UCSD-AML1 (cell line): ENCODE measurements around the gene TSR1.

Source experiments
- DNase-seq: peaks from one replicate; lab custom pipeline; 2025; ENCODE audit not compliant: unreplicated experiment; lab: John Stamatoyannopoulos, UW

TSR1 gene

GRCh38 chr17:2336215-2336851 is at the start of gene TSR1:
TSS of gene TSR1 (minus strand) at chr17:2336457. CDS start at chr17:2336427, 30 bp downstream.
- DNase-seq, result peak; percentile 90

DNA sequence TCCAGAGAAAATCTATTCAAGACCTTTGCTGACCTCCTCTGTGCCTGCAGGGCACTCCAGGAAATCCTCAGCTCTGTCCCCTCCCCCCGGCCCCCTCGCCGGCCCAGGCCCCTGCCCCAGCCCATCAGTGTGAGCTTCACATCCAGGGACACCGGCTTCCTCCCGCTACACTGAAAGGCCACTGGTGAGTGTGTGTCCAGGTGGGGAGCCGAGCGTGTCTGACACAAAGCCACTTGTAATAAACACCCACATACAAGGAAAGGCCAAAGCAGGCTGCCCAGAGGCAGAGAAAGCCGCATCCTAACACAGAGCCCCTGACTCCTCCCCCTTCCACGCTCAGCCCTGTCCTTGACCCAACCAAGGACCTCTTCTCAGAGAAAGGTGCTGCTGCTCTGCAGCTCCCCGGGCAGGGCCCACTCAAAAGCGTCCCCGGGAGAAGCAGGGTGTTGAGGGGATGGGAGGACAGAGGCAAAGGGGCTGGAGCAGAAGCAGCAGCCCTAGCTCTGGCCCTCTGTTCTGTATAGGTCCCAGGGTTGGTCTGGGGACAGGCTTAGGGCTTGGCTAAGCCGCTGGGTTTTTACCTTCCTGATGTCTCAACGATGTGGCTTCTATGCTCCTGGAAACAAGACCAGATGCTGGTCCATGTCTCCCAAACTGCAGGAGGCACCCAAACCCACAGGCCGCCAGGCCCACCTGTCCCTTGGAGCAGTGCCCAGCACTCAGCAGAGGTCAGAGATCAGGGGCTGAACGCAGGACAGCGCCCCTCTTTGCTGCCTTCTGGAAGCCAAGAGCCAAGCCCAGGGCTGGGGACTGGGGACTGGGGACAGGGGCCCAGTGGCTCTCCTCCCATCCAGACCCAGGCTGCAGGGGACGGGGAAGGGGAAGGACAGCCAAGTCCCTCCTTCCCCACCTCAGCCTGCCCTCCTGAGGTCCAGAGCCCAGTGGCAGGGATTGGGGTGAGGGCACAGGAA is 49.3 kb upstream of the TSR1 start:
- no peak for DNase-seq

DNA sequence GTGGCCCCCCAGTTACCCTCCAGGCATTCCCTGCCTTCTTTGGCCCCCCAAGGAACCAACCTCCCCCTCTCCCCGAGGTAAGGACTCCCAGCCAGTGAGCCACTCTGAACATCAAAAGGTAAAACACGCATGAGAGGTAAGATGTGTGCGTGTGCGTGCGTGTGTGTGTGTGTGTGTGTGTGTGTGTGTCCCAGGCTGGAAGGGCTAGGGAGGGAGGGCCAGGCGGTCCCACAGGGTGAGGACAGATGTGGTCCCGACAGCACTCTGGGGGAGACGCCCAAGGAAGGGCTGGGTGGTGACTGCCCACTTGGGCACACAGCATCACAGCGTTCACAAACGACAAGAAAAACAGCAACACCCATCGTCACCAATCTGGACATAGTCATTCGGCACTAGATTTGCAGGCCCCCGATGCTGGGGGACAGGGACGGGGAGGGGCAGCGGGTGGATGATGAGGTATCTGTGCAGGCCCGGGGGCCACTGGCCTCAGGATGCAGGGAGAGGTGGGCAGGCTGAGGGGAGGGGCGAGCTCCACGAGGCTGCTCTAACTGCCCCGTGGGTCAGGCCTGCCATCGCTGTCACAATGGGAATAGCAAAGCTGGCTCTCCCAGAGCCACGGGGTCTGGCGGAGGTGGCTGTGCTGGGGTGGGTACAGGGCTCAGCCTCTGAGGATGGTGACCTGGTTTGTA is 48.3 kb upstream of the TSR1 start:
- no peak for DNase-seq

GRCh38 chr17:2383628-2384167 is 47.4 kb upstream of the TSR1 start:
- no peak for DNase-seq

DNA sequence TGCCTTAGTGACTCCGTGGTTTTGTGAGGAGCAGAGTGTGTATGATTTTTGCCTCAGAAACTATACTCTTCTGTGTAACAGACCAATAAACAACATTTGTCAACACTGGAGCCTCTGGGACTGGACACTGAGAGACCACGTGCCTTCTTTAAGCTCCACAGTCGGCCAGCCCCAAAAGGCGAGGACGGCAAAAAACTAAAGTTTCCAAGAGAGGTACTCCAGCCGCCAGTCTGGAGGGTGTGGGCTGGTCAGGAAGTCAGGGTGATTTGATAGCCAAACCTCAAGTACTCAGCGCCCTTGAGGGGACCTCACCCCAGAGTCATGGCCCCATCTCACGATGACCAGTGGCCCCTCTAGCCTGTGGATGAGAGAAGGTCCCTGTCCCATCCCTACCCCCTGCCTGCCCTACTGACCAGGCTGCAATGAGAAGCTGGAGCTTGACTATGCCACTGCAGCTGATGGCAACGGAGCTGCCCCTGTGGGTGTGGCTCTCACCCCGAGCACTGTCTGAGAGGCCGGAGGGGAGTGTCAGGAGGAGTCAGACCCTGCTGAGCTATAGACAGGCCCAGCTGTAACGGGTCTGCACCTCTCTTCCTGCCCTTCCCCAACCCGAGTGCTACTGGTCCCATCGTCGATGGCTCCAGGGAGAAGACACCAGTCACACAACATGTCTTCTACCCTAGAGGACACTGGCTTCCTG is 44.8 kb upstream of the TSR1 start:
- no peak for DNase-seq

- no peak for DNase-seq
These were observed 44.1 kb upstream of the TSR1 start for GRCh38 chr17:2380226-2380922.

DNA sequence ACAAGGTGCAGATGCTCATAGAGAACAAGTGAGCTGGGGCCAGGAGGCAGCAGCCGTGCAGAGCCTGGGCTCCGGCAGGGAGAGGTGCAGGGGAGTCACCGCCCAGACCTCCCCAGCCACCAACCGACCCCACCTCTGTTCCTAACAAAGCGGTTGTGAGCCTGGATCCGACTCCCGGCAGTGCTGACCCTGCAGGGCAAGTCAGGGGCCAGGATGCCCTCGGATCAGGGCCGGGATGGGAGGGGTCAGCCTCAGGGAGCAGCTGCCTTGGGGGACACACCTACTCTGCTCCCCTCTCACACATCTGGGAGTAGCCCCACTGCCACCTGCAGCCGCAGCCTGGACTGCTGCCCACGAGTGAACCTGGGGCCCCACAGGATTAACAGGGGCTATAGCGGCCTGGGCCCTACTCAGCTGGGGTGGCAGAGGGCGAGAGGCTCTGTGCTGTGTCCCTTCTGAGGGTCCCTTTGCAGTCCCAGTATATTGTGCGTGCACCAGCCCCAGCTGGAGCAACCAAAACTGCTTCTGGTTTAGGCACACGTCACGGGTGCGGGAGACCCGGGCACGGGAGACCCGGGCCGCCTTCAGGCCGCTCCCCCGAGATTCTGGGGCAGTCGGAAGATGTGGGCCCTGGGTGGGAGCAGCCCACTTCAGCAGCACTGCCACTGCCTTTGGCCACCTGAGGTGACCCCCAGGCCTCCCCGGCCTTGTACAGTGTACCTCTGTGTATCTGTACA is 43.4 kb upstream of the TSR1 start:
- DNase-seq, result no peak

- no peak for DNase-seq
These were observed 42.6 kb upstream of the TSR1 start for GRCh38 chr17:2378905-2379304.

DNA sequence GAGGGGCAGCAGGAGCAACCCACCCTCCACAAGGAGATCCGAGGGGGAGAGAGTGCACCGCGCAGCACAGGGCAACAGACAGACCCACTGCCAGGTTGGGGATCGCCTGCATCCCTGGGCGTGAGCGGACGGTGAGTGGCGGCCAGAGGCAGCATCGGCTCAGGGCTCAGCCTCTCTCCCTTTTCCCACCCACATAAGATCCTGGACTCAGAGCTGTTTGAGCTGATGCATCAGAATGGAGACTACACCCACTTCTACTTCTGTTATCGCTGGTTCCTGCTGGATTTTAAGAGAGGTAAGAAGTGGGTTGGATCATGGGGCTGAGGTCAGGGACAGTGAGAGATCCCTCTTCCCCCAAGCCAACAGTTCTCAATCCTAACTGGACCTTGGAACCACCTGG is 41.4 kb upstream of the TSR1 start:
- no peak for DNase-seq

DNA sequence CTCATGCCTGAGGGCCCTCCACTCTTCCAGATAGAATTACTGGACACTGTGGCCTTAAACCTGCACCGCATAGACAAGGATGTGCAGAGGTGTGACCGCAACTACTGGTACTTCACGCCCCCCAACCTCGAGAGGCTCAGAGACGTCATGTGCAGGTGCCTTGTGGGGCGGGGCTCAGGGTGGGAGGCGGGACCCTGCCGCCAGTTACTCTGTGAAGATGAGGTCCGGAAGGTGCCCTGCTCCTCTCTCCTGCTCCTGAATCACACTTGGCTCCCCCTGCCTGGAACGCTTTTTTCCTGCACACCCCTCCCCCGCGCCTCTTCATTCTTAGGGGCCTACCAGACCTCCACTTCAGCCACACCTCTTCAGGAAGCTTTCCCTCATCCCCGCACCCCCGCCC is 39.9 kb upstream of the TSR1 start:
- DNase-seq, result no peak

DNA sequence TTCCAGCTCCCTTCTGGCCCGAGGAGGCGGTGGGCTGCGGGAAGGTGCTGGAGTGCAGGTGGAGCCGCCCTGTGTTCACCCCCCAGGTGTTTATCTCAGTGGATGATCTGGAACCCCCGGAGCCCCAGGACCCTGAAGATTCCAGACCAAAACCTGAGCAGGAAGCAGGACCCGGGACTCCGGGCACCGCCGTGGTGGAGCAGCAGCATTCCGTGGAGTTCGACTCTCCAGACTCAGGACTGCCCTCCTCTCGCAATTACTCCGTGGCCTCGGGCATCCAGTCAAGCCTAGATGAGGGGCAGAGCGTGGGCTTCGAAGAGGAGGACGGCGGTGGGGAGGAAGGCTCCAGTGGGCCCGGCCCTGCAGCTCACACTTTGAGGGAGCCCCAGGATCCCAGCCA is 39.1 kb upstream of the TSR1 start:
- no peak for DNase-seq

- no peak for DNase-seq
These were observed 38.5 kb upstream of the TSR1 start for GRCh38 chr17:2374549-2375285.

- DNase-seq, result no peak
These were observed 36.9 kb upstream of the TSR1 start for GRCh38 chr17:2373179-2373578.

- no peak for DNase-seq
These were observed 36.4 kb upstream of the TSR1 start for GRCh38 chr17:2372681-2373080.

- no peak for DNase-seq
These were observed 35.9 kb upstream of the TSR1 start for GRCh38 chr17:2372180-2372579.

- DNase-seq, result no peak
These were observed 35.2 kb upstream of the TSR1 start for GRCh38 chr17:2371183-2372130.

GRCh38 chr17:2370211-2370589 is 33.9 kb upstream of the TSR1 start:
- DNase-seq, result no peak
